Spinal cord (tissue), 4 donors: ENCODE data around the gene GPR21. TPM values are rescaled to one million over a fixed set of nuclear protein-coding genes. Genes with fewer than 3 reads are reported as not detected.

Source experiments
- polyA plus RNA-seq, 2 donors: library from polyadenylated mRNA; unstranded; fragments of 120-200 nt; gene quantifications; one replicate each; pipeline ENCODE4 v1.2.1, GENCODE V29; 2013; ENCODE audit not compliant: insufficient read length in 2 of 2
- small RNA-seq: library from RNA; depleted of rRNA; stranded (forward); fragments of <200 nt; gene quantifications from one replicate; pipeline ENCODE3, GENCODE V24; 2014; ENCODE audit warnings: low replicate concordance
- total RNA-seq, 2 donors: library from RNA; depleted of rRNA in 1 of 2; stranded (reverse); fragments of 120-200 nt in 1 of 2; fragments of >200 nt in 1 of 2; gene quantifications; one replicate each; pipeline versions ENCODE4 v1.2.3 to v1.2.4, GENCODE V29; 2013 to 2014

GPR21 gene
- total and polyA plus RNA-seq, 4 donors = 0.50 to 5.6 (median 1.9) TPM

Small RNAs within 50 kb of the gene (small RNA-seq; reads per million reads assigned to genes)
- not detected for gene GPR21

Other genes starting within 250 kb of the GPR21 start
- not detected for gene OR5C1, start 244.7 kb upstream of the GPR21 start, total RNA-seq
- not detected for gene OR5C1, start 244.7 kb upstream of the GPR21 start, polyA plus RNA-seq
- not detected for gene OR1K1, start 233.5 kb upstream of the GPR21 start, total RNA-seq
- not detected for gene OR1K1, start 233.5 kb upstream of the GPR21 start, polyA plus RNA-seq
- gene PDCL, start 205.1 kb upstream of the GPR21 start, total RNA-seq = 10 to 100 TPM; 27.8 to 43.5 TPM
- 10 to 100 TPM; 24.0 to 30.0 TPM for gene PDCL, start 205.1 kb upstream of the GPR21 start, polyA plus RNA-seq
- gene RC3H2, start 128.3 kb upstream of the GPR21 start, total RNA-seq = 10 to 100 TPM; 58.0 to 80.4 TPM
- 10 to 100 TPM; 32.9 to 47.1 TPM for gene RC3H2, start 128.3 kb upstream of the GPR21 start, polyA plus RNA-seq
- 10 to 100 TPM; 10.6 to 46.5 TPM for gene ZBTB6, start 120.3 kb upstream of the GPR21 start, total RNA-seq
- gene ZBTB6, start 120.3 kb upstream of the GPR21 start, polyA plus RNA-seq = 10 to 100 TPM; 13.8 to 17.9 TPM
- 10 to 100 TPM in 1 of 2 donors, 1 to 10 TPM in 1; 9.0 to 13.3 TPM for gene ZBTB26, start 102.2 kb upstream of the GPR21 start, total RNA-seq
- gene ZBTB26, start 102.2 kb upstream of the GPR21 start, polyA plus RNA-seq = 10 to 100 TPM; 10.3 to 12.3 TPM
- 100 to 1,000 TPM in 1 of 2 donors, 10 to 100 TPM in 1; 60.2 to 104 TPM for gene RABGAP1, start 92.6 kb upstream of the GPR21 start, total RNA-seq
- gene RABGAP1, start 92.6 kb upstream of the GPR21 start, polyA plus RNA-seq = 10 to 100 TPM; 67.1 to 69.0 TPM
- 10 to 100 TPM; 47.7 to 53.3 TPM for gene STRBP, start 234.9 kb downstream of the GPR21 start, total RNA-seq
- 10 to 100 TPM; 68.2 to 70.6 TPM for gene STRBP, start 234.9 kb downstream of the GPR21 start, polyA plus RNA-seq